22Rv1 (cell line): ENCODE measurements around the gene CCDC196.

ENCODE experiments used
- ZFX ChIP-seq: fragments of 450-650 bp; IDR thresholded peaks from 2 replicates; pipeline ENCODE4 v1.6.1; 2017; ENCODE audit warnings: antibody characterized with exemption, borderline replicate concordance
- TF ChIP-seq, protein P1 (sequence below): fragments of 450-650 bp; IDR thresholded peaks from 2 replicates; pipeline ENCODE4 v1.5.1; 2017; ENCODE audit warnings: mild to moderate bottlenecking

DNA sequence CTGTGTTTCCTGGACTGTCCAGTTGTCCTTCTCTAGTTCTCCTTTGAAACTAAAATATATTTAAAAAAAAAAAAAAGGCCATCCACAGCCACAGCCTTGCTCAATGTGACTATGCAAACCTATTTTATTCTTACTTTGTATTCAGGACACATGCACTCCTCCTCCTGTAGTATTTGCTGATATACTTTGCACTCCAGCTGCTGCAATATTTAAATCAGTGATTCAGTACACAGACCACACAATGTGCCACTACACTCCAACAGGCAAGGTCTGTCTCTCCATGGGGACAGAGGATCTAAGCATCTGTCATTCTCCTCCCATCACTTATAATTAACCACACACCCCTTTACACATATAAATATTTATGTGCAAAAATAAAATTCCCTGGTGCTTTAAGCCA is 40.2 kb upstream of the CCDC196 start:
- TF ChIP-seq, protein P1, sequence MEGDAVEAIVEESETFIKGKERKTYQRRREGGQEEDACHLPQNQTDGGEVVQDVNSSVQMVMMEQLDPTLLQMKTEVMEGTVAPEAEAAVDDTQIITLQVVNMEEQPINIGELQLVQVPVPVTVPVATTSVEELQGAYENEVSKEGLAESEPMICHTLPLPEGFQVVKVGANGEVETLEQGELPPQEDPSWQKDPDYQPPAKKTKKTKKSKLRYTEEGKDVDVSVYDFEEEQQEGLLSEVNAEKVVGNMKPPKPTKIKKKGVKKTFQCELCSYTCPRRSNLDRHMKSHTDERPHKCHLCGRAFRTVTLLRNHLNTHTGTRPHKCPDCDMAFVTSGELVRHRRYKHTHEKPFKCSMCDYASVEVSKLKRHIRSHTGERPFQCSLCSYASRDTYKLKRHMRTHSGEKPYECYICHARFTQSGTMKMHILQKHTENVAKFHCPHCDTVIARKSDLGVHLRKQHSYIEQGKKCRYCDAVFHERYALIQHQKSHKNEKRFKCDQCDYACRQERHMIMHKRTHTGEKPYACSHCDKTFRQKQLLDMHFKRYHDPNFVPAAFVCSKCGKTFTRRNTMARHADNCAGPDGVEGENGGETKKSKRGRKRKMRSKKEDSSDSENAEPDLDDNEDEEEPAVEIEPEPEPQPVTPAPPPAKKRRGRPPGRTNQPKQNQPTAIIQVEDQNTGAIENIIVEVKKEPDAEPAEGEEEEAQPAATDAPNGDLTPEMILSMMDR = no peak
- no peak for TF ChIP-seq ZFX
